ENCODE results near the gene FLNB.

GRCh38 chr3:58074116-58074715 is 66.0 kb downstream of the FLNB start:
- TF ChIP-seq SP1 (CRISPR knock-in tag; conservative IDR thresholded peaks at IDR 0.05) (no peak), IRF1 (CRISPR knock-in tag; IDR thresholded peaks at IDR 0.05) (no peak), NFYB (CRISPR knock-in tag; conservative IDR thresholded peaks at IDR 0.05; ENCODE audit: low read depth) (no peak), USF2 (CRISPR knock-in tag; IDR thresholded peaks at IDR 0.05) (no peak), NFATC4 (CRISPR knock-in tag; IDR thresholded peaks at IDR 0.05) (no peak), ZNF138 (CRISPR knock-in tag; conservative IDR thresholded peaks at IDR 0.05) (no peak), CTCF (IDR thresholded peaks at IDR 0.05) (no peak), PRDM15 (CRISPR knock-in tag; IDR thresholded peaks at IDR 0.05) (no peak), ZNF121 (CRISPR knock-in tag; IDR thresholded peaks at IDR 0.05) (no peak), FOXJ3 (CRISPR knock-in tag; IDR thresholded peaks at IDR 0.05; ENCODE audit: borderline replicate concordance) (no peak), ZNF232 (CRISPR knock-in tag; IDR thresholded peaks at IDR 0.05) (no peak), AFF4 (CRISPR knock-in tag; IDR thresholded peaks at IDR 0.05; ENCODE audit: borderline replicate concordance) (no peak), ATF6 (CRISPR knock-in tag; IDR thresholded peaks at IDR 0.05) (no peak)
